IPS-20b (cell line): ENCODE results near the gene LRP3.
"Not testable (repeated sequence)": the region's sequence is repeated elsewhere in the genome, so short reads cannot be mapped to it uniquely, and the experiment has no call there.

Source experiments
- H3K27ac ChIP-seq: one replicate; pipeline ENCODE4 v1.5.1; 2013; ENCODE audit warnings: low read length
- H3K27me3 ChIP-seq: 2 replicates; pipeline ENCODE4 v1.6.1; 2013; ENCODE audit warnings: mild to moderate bottlenecking, low read length, inconsistent platforms; ENCODE audit not compliant: insufficient read depth
- H3K36me3 ChIP-seq: 2 replicates; pipeline ENCODE4 v1.6.1; 2013; ENCODE audit warnings: low read depth, mild to moderate bottlenecking, inconsistent platforms, low read length, moderate library complexity; ENCODE audit not compliant: insufficient read depth
- H3K4me1 ChIP-seq: 2 replicates; pipeline ENCODE4 v1.6.1; 2013; ENCODE audit warnings: mild to moderate bottlenecking, control low read depth, inconsistent platforms, low read length, moderate library complexity; ENCODE audit not compliant: insufficient read depth
- H3K4me3 ChIP-seq: 2 replicates; pipeline ENCODE4 v1.5.1; 2013; ENCODE audit warnings: mild to moderate bottlenecking, low read length, inconsistent platforms
- H3K9ac ChIP-seq: 2 replicates; pipeline ENCODE4 v1.6.1; 2013; ENCODE audit warnings: low read depth, mild to moderate bottlenecking, inconsistent platforms, low read length, moderate library complexity
- H3K9me3 ChIP-seq: 2 replicates; pipeline ENCODE4 v1.6.1; 2013; ENCODE audit warnings: mild to moderate bottlenecking, low read depth, low read length, inconsistent platforms; ENCODE audit not compliant: insufficient read depth

The LRP3 gene

GRCh38 chr19:33177417-33177979, 16.6 kb upstream of the LRP3 start:
- H3K4me3 ChIP-seq, result peak overlapping the region; percentile 95
- no peak overlapping the region for H3K27ac ChIP-seq
- H3K9me3 ChIP-seq, result no peaks in the 10 kb centered on the region
- peak overlapping the region; percentile 53; the same call in 1 of the 2 replicates for H3K9ac ChIP-seq
- 0 out of 2 replicates have a peak, but pooled peaks cover 4% of the 10 kb centered on the region for H3K4me1 ChIP-seq
- peaks cover 13% of the 10 kb centered on the region; the same call in 1 of the 2 replicates for H3K27me3 ChIP-seq
- no peaks in the 10 kb centered on the region for H3K36me3 ChIP-seq

GRCh38 chr19:33186431-33187182, 7.5 kb upstream of the LRP3 start:
- Histone ChIP-seq H3K27me3 (peaks cover 5% of the 10 kb centered on the region; the same call in 1 of the 2 replicates), H3K9me3 (no peaks in the 10 kb centered on the region), H3K9ac (no peak overlapping the region), H3K4me3 (peak overlapping the region; percentile 15; the same call in 1 of the 2 replicates), H3K4me1 (peaks cover 6% of the 10 kb centered on the region; the same call in 1 of the 2 replicates), H3K36me3 (no peaks in the 10 kb centered on the region), H3K27ac (no peak overlapping the region)

- Histone ChIP-seq H3K9me3 (no peaks in the 10 kb centered on the region), H3K36me3 (no peaks in the 10 kb centered on the region), H3K4me3 (peak overlapping the region; percentile 15; the same call in 1 of the 2 replicates), H3K4me1 (peaks cover 6% of the 10 kb centered on the region; the same call in 1 of the 2 replicates), H3K9ac (no peak overlapping the region), H3K27ac (no peak overlapping the region), H3K27me3 (peaks cover 9% of the 10 kb centered on the region)
Measured at GRCh38 chr19:33187183-33187540, 7.0 kb upstream of the LRP3 start.

GRCh38 chr19:33189453-33189852, 4.7 kb upstream of the LRP3 start:
- Histone ChIP-seq H3K9ac (no peak overlapping the region), H3K4me1 (peaks cover 6% of the 10 kb centered on the region; the same call in 1 of the 2 replicates), H3K9me3 (no peaks in the 10 kb centered on the region), H3K27me3 (peaks cover 26% of the 10 kb centered on the region), H3K27ac (no peak overlapping the region), H3K36me3 (no peaks in the 10 kb centered on the region), H3K4me3 (no peak overlapping the region)

GRCh38 chr19:33191092-33191491, 3.0 kb upstream of the LRP3 start:
- H3K36me3 ChIP-seq, H3K9me3 ChIP-seq, H3K4me3 ChIP-seq, H3K9ac ChIP-seq, H3K4me1 ChIP-seq, H3K27ac ChIP-seq: not testable (repeated sequence)
- H3K27me3 ChIP-seq, result peaks cover 34% of the 10 kb centered on the region

GRCh38 chr19:33191501-33191900, 2.6 kb upstream of the LRP3 start:
- Histone ChIP-seq H3K27ac (no peak overlapping the region), H3K36me3 (no peaks in the 10 kb centered on the region), H3K4me1 (peaks cover 6% of the 10 kb centered on the region; the same call in 1 of the 2 replicates), H3K9me3 (no peaks in the 10 kb centered on the region), H3K27me3 (peaks cover 34% of the 10 kb centered on the region), H3K9ac (no peak overlapping the region), H3K4me3 (no peak overlapping the region)

GRCh38 chr19:33192010-33192409, 2.1 kb upstream of the LRP3 start:
- Histone ChIP-seq H3K27ac (no peak overlapping the region), H3K27me3 (peaks cover 34% of the 10 kb centered on the region), H3K9ac (no peak overlapping the region)

GRCh38 chr19:33193269-33193864, 763 bp upstream of the LRP3 start:
- H3K27ac ChIP-seq, result no peak overlapping the region
- H3K27me3 ChIP-seq, result peaks cover 34% of the 10 kb centered on the region
- H3K9ac ChIP-seq, result no peak overlapping the region
- H3K4me3 ChIP-seq, result peak overlapping the region; percentile 38; the same call in 1 of the 2 replicates
- no peaks in the 10 kb centered on the region for H3K9me3 ChIP-seq
- H3K4me1 ChIP-seq, result no peaks in the 10 kb centered on the region
- H3K36me3 ChIP-seq, result peaks cover 5% of the 10 kb centered on the region; the same call in 1 of the 2 replicates

More at GRCh38 chr19:33192010-33192409, 2.1 kb upstream of the LRP3 start:
- Histone ChIP-seq H3K4me3 (no peak overlapping the region), H3K36me3 (peaks cover 4% of the 10 kb centered on the region; the same call in 1 of the 2 replicates), H3K9me3 (no peaks in the 10 kb centered on the region), H3K4me1 (peaks cover 2% of the 10 kb centered on the region; the same call in 1 of the 2 replicates)

- Histone ChIP-seq H3K27me3 (peaks cover 34% of the 10 kb centered on the region), H3K27ac (no peak overlapping the region), H3K36me3 (peaks cover 5% of the 10 kb centered on the region; the same call in 1 of the 2 replicates), H3K4me1 (no peaks in the 10 kb centered on the region), H3K9me3 (no peaks in the 10 kb centered on the region), H3K4me3 (peak overlapping the region; percentile 68; the same call in 1 of the 2 replicates), H3K9ac (peak overlapping the region; percentile 56; the same call in 1 of the 2 replicates)
Measured at GRCh38 chr19:33194532-33194885, 379 bp downstream of the LRP3 start.

- no peaks in the 10 kb centered on the region for H3K9me3 ChIP-seq
- H3K4me3 ChIP-seq, result peak overlapping the region; percentile 68
- peak overlapping the region; percentile 56; the same call in 1 of the 2 replicates for H3K9ac ChIP-seq
- no peaks in the 10 kb centered on the region for H3K4me1 ChIP-seq
- H3K27me3 ChIP-seq, result peaks cover 34% of the 10 kb centered on the region
- H3K36me3 ChIP-seq, result peaks cover 5% of the 10 kb centered on the region; the same call in 1 of the 2 replicates
- no peak overlapping the region for H3K27ac ChIP-seq
Measured at GRCh38 chr19:33194886-33195644, 935 bp downstream of the LRP3 start.
